NCI-H2196 treated with DMSO at 0.1 percent for 48 hours (cell line): ENCODE data around the gene ZNF490.

ENCODE experiments used
- DNase-seq: peaks from one replicate; lab custom pipeline; 2025; ENCODE audit not compliant: unreplicated experiment; lab: John Stamatoyannopoulos, UW

ZNF490 gene

DNA sequence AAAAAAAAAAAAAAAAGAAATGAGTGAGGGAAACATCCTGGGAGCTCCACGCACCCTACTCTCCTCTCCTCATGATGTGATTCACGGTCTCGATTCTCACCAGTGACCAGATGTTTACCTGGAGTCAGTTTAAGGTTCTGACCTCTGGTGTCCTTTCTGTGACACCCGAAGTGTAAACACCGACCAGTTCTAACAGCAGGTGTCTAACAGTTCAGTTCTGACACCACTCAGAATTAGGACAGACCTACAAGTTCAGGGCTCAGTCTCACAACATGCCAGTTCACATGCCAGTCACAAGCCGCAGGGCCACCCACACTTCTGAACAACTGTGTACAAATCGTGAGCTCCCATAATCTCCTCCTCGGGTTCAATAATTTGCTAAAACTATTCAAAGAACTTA, 65.3 kb downstream of the ZNF490 start:
- no peak for DNase-seq

DNA sequence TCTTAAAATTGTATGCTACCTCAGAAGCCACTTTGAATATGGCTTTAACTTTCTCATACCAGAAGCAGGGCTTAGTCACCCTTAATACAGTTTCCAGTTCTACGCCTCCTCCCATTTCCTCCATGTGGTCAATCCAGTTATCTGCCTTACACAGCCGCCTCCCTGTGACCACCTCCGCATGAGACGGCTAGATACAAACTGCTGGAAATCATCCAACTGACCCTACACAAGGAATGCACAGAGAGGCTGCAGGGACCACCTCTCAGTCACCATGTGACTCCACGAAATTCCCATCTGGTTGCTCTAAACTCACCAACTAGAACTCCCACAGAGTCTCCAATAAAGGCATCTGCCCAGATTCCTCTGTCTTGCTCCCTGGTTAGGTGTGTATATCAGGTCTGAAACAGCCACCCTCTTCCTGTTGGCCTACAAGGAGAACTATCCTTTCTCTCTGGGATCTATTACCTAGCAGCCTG, 66.2 kb downstream of the ZNF490 start:
- no peak for DNase-seq

DNA sequence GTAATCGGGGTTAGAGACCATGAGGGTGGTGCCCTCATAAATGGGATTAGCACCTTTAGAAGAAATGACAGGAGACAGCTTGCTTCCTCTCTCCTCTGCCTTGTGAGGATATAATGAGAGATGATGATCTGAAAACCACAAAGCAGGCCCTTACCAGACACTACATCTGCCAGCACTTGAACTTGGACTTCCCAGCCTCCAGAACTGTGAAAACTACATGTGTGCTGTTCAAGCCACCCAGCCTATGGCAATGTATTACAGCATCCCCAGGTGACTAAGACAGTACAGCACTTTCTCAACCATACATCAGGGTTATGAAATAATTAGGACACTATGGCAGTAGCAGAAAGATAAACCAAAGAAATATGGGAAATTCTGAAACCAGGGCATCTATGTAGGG, 66.8 kb downstream of the ZNF490 start:
- DNase-seq, result no peak
